ENCODE measurements around the gene ARHGAP6.
A peak's percentile ranks its signal among the peaks of the same experiment; 100 is the strongest.

Gene ARHGAP6

GRCh38 chrX:11419102-11419501 lies 246.6 kb downstream of the ARHGAP6 start:
- no peak for TF ChIP-seq CTCF (conservative IDR thresholded peaks at IDR 0.05)
- no peak overlapping the region; the same call in 1 of the 2 replicates for H3K27ac ChIP-seq

- no peak for TF ChIP-seq CTCF (conservative IDR thresholded peaks at IDR 0.05)
- peak overlapping the region; percentile 56 for H3K27ac ChIP-seq
These were observed 249.1 kb downstream of the ARHGAP6 start for GRCh38 chrX:11416600-11416999.

- H3K27ac ChIP-seq: no peak overlapping the region
- no peak for TF ChIP-seq CTCF (conservative IDR thresholded peaks at IDR 0.05)
These were observed 251.6 kb downstream of the ARHGAP6 start for GRCh38 chrX:11414091-11414490.

- TF ChIP-seq CTCF (conservative IDR thresholded peaks at IDR 0.05): no peak
- no peak overlapping the region for H3K27ac ChIP-seq
These were observed 252.8 kb downstream of the ARHGAP6 start for GRCh38 chrX:11412715-11413623.

- no peak for TF ChIP-seq CTCF (conservative IDR thresholded peaks at IDR 0.05)
- no peak overlapping the region for H3K27ac ChIP-seq
These were observed 255.8 kb downstream of the ARHGAP6 start for GRCh38 chrX:11409957-11410356.

- no peak overlapping the region for H3K27ac ChIP-seq
- no peak for TF ChIP-seq CTCF (conservative IDR thresholded peaks at IDR 0.05)
These were observed 256.9 kb downstream of the ARHGAP6 start for GRCh38 chrX:11408783-11409182.

- no peak overlapping the region for H3K27ac ChIP-seq
- no peak for TF ChIP-seq CTCF (conservative IDR thresholded peaks at IDR 0.05)
These were observed 257.7 kb downstream of the ARHGAP6 start for GRCh38 chrX:11408109-11408405.

Data from VCaP (cell line).